ENCODE data around the gene MACROD2. TPM values are rescaled to one million over a fixed set of nuclear protein-coding genes. Genes with fewer than 3 reads are reported as not detected.

MACROD2 gene
- total RNA-seq, 1 donor from 2014 or later = 2.4 TPM

DNA sequence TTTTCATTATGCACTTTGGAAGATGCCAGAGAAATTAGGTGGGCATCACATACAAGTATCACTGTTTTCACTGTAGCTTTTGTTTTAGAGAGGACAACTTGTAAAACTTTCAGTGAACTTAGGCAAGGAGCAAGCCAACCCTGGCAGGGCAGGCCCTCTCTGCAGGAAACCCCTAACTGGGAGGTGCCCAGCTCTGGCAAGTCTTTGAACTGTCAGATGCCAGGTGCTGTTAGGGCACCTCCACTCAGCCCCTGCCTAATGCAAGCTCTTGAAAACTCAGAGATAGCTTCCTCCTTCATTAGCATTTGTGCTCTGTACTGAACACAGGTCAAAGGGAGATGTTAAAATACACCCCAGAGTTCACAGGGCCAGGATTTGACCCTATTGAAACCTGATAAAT is 1116.3 kb downstream of the MACROD2 start:
- no peak overlapping the region for H2AFZ ChIP-seq (ENCODE audit: low read depth, low read length)
- H3K9ac ChIP-seq (ENCODE audit: low read length) = no peak overlapping the region
- Mint-ChIP-seq H3K4me1 (ENCODE audit: low read depth, unreplicated experiment) (no peaks in the 10 kb centered on the region), H3K36me3 (ENCODE audit: low read depth, unreplicated experiment) (no peaks in the 10 kb centered on the region), H3K9me3 (ENCODE audit: unreplicated experiment) (peaks cover 3% of the 10 kb centered on the region), H3K27me3 (ENCODE audit: low read depth, unreplicated experiment) (peaks cover 2% of the 10 kb centered on the region), H3K27ac (ENCODE audit: unreplicated experiment) (no peak overlapping the region), H3K4me3 (ENCODE audit: unreplicated experiment) (no peak overlapping the region)
- H3K4me1 ChIP-seq (ENCODE audit: insufficient read depth, low read length) = no peaks in the 10 kb centered on the region
- H3K79me2 ChIP-seq (ENCODE audit: insufficient read depth, low read length) = no peaks in the 10 kb centered on the region
- H3K9me3 ChIP-seq (ENCODE audit: insufficient read depth, low read depth, low read length) = no peaks in the 10 kb centered on the region
- TF ChIP-seq EZH2 (IDR thresholded peaks at IDR 0.05; ENCODE audit: insufficient read depth, low read length) = no peak
- TF ChIP-seq, protein P1, sequence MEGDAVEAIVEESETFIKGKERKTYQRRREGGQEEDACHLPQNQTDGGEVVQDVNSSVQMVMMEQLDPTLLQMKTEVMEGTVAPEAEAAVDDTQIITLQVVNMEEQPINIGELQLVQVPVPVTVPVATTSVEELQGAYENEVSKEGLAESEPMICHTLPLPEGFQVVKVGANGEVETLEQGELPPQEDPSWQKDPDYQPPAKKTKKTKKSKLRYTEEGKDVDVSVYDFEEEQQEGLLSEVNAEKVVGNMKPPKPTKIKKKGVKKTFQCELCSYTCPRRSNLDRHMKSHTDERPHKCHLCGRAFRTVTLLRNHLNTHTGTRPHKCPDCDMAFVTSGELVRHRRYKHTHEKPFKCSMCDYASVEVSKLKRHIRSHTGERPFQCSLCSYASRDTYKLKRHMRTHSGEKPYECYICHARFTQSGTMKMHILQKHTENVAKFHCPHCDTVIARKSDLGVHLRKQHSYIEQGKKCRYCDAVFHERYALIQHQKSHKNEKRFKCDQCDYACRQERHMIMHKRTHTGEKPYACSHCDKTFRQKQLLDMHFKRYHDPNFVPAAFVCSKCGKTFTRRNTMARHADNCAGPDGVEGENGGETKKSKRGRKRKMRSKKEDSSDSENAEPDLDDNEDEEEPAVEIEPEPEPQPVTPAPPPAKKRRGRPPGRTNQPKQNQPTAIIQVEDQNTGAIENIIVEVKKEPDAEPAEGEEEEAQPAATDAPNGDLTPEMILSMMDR (IDR thresholded peaks at IDR 0.05; ENCODE audit: insufficient read depth, low read depth, low read length) = no peak
- no peak for FAIRE-seq
- no peak for DNase-seq (ENCODE audit: low read depth)
- no peaks in the 10 kb centered on the region for H4K20me1 ChIP-seq (ENCODE audit: insufficient read depth, low read length)
- no peak overlapping the region for H3K4me3 ChIP-seq (ENCODE audit: insufficient read depth, low read depth, low read length)
- H3K27me3 ChIP-seq (ENCODE audit: insufficient read depth, low read length) = no peaks in the 10 kb centered on the region
- no peaks in the 10 kb centered on the region for H3K36me3 ChIP-seq (ENCODE audit: insufficient read depth, low read length)
- H3K4me2 ChIP-seq (ENCODE audit: low read length) = no peak overlapping the region
- H3K27ac ChIP-seq (ENCODE audit: low read depth, low read length) = no peak overlapping the region

DNA sequence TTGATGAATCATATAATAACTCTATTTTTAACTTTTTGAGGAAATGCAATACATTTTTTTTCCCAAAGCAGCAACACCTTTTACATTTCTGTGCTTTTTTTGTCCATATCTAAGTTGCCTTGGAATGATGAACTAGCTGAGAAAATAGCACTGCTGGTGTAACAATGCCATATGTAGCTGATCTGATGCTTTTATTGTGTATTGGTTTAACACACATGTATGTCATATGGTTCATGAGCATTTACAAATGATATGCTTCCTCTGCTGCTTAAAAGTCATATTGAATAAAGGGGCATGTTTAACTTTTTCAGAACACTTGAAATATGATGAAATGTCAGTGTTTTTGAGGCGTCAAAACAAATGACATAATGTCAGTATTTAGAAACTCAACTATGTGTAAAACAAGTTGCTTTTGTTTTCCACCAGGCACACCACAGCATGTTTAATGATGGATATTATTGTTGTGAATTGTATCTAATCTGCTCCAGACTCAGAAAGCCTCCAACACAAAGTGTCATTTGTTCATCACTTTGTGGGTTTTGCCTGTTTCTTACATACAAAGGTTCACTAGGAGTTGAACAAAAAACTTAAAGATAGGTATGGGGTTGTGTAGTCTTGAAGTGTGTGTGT is 1117.9 kb downstream of the MACROD2 start:
- FAIRE-seq = no peak
- Histone ChIP-seq H3K79me2 (ENCODE audit: insufficient read depth, low read length) (no peaks in the 10 kb centered on the region), H3K9ac (ENCODE audit: low read length) (no peak overlapping the region), H3K27me3 (ENCODE audit: insufficient read depth, low read length) (no peaks in the 10 kb centered on the region), H3K4me2 (ENCODE audit: low read length) (no peak overlapping the region), H4K20me1 (ENCODE audit: insufficient read depth, low read length) (no peaks in the 10 kb centered on the region), H3K9me3 (ENCODE audit: insufficient read depth, low read depth, low read length) (no peaks in the 10 kb centered on the region), H2AFZ (ENCODE audit: low read depth, low read length) (no peak overlapping the region), H3K36me3 (ENCODE audit: insufficient read depth, low read length) (no peaks in the 10 kb centered on the region), H3K4me1 (ENCODE audit: insufficient read depth, low read length) (no peaks in the 10 kb centered on the region), H3K4me3 (ENCODE audit: insufficient read depth, low read depth, low read length) (no peak overlapping the region), H3K27ac (ENCODE audit: low read depth, low read length) (no peak overlapping the region)
- Mint-ChIP-seq H3K9me3 (ENCODE audit: unreplicated experiment) (peaks cover 3% of the 10 kb centered on the region), H3K36me3 (ENCODE audit: low read depth, unreplicated experiment) (no peaks in the 10 kb centered on the region), H3K4me1 (ENCODE audit: low read depth, unreplicated experiment) (no peaks in the 10 kb centered on the region), H3K27me3 (ENCODE audit: low read depth, unreplicated experiment) (peaks cover 2% of the 10 kb centered on the region), H3K4me3 (ENCODE audit: unreplicated experiment) (no peak overlapping the region), H3K27ac (ENCODE audit: unreplicated experiment) (no peak overlapping the region)
- no peak for DNase-seq (ENCODE audit: low read depth)
- TF ChIP-seq, protein P1 (IDR thresholded peaks at IDR 0.05; ENCODE audit: insufficient read depth, low read depth, low read length) = no peak
- TF ChIP-seq EZH2 (IDR thresholded peaks at IDR 0.05; ENCODE audit: insufficient read depth, low read length) = no peak

DNA sequence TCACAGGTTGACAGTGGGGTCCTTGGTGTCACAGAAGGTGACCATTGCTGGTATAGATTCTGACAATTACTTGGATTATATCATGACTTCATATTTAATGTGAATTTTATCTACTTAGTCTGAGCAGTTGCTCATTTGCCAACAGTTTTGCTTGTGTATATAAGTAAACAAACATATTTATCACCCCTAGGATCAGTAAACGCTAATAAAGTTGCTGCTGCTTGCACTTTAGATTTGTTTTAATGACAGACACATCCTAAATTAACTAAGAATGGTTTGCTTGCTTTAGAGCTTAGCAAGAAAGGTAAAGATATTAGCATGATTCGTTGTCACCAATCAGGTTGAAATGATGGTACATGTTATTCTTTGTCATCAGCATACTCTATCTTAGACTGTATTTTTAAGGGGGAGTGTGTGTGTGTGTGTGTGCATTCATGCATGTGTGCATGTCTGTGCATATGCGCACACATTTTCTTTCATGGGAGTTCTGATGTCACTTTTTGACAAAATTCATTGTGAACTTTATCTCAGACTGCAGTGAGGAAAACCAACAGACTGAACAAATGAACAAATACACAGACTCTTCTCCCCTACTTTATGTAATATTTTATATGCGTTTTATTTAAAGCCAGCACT is 1124.7 kb downstream of the MACROD2 start:
- Histone ChIP-seq H3K4me3 (ENCODE audit: insufficient read depth, low read depth, low read length) (no peak overlapping the region), H3K4me2 (ENCODE audit: low read length) (no peak overlapping the region), H3K27me3 (ENCODE audit: insufficient read depth, low read length) (no peaks in the 10 kb centered on the region), H3K27ac (ENCODE audit: low read depth, low read length) (no peak overlapping the region), H3K9me3 (ENCODE audit: insufficient read depth, low read depth, low read length) (no peaks in the 10 kb centered on the region), H3K36me3 (ENCODE audit: insufficient read depth, low read length) (no peaks in the 10 kb centered on the region), H3K79me2 (ENCODE audit: insufficient read depth, low read length) (no peaks in the 10 kb centered on the region), H4K20me1 (ENCODE audit: insufficient read depth, low read length) (no peaks in the 10 kb centered on the region), H3K9ac (ENCODE audit: low read length) (no peak overlapping the region), H2AFZ (ENCODE audit: low read depth, low read length) (no peak overlapping the region), H3K4me1 (ENCODE audit: insufficient read depth, low read length) (no peaks in the 10 kb centered on the region)
- TF ChIP-seq EZH2 (IDR thresholded peaks at IDR 0.05; ENCODE audit: insufficient read depth, low read length) = no peak
- TF ChIP-seq, protein P1 (IDR thresholded peaks at IDR 0.05; ENCODE audit: insufficient read depth, low read depth, low read length) = no peak
- DNase-seq (ENCODE audit: low read depth) = no peak
- Mint-ChIP-seq H3K4me1 (ENCODE audit: low read depth, unreplicated experiment) (no peaks in the 10 kb centered on the region), H3K27ac (ENCODE audit: unreplicated experiment) (no peak overlapping the region), H3K9me3 (ENCODE audit: unreplicated experiment) (peaks cover 3% of the 10 kb centered on the region), H3K27me3 (ENCODE audit: low read depth, unreplicated experiment) (no peaks in the 10 kb centered on the region), H3K4me3 (ENCODE audit: unreplicated experiment) (no peak overlapping the region), H3K36me3 (ENCODE audit: low read depth, unreplicated experiment) (no peaks in the 10 kb centered on the region)
- no peak for FAIRE-seq
